GM12892 (cell line): ENCODE data around the gene CBY3.
"Not testable (repeated sequence)": the region's sequence is repeated elsewhere in the genome, so short reads cannot be mapped to it uniquely, and the experiment has no call there.

Source experiments
- POLR2A ChIP-seq: IDR thresholded peaks from 2 replicates; pipeline ENCODE4 v1.6.1; 2011; ENCODE audit warnings: low read depth, low read length, control low read depth
- POLR2AphosphoS5 ChIP-seq: IDR thresholded peaks from 2 replicates; pipeline ENCODE4 v1.6.1; 2011; ENCODE audit warnings: low read depth, low read length, control low read depth
- TAF1 ChIP-seq: IDR thresholded peaks from 2 replicates; pipeline ENCODE4 v1.6.1; 2011; ENCODE audit warnings: low read depth, mild to moderate bottlenecking, control low read depth, low read length, borderline replicate concordance

DNA sequence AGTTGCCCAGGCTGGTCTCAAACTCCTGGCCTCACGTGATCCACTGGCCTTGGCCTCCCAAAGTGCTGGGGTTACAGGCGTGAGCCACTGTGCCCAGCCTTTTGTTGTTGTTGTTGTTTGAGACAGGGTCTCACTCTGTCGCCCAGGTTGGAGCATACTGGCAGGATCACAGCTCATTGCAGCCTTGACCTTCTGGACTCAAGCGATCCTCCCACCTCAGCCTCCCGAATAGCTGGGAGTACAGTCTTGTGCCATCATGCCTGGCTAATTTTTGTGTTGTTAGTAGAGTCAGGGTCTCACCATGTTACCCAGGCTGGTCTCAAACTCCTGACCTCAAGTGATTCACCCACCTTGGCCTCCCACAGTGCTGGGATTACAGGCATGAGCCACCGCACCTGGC, 19.2 kb downstream of the CBY3 start:
- TF ChIP-seq POLR2A, POLR2AphosphoS5, TAF1: not testable (repeated sequence)
